Activated CD8-positive, alpha-beta T cell treated with anti-CD3 and anti-CD28 coated beads, Interleukin-2, amount 10 ng/mL, durations not matched to agents 7 days and 5 days (primary cell): ENCODE data around the gene FRMD5. TPM values are rescaled to one million over a fixed set of nuclear protein-coding genes. Genes with fewer than 3 reads are reported as not detected.
"Not testable (repeated sequence)": the region's sequence is repeated elsewhere in the genome, so short reads cannot be mapped to it uniquely, and the experiment has no call there.

Source experiments
- ATAC-seq: fragments of 150-1000 bp; cut with Tn5 transposase; one replicate; pipeline ENCODE4 v1.10.0; 2021; ENCODE audit warnings: moderate library complexity
- CTCF ChIA-PET: fragments of 350-600 bp; sonication (Branson Sonifier 250); formaldehyde crosslinking; loops from one replicate; lab custom pipeline; 2021; ENCODE audit warnings: antibody characterized with exemption; lab: Charles Lee
- POLR2A ChIA-PET: fragments of 350-600 bp; sonication (Branson Sonifier 250); formaldehyde crosslinking; loops from one replicate; lab custom pipeline; 2021; ENCODE audit warnings: antibody characterized with exemption; lab: Charles Lee
- DNase-seq: peaks from one replicate; pipeline ENCODE4 v3.0.0-alpha.2; 2020
- H3K27ac Mint-ChIP-seq: one replicate; pipeline ENCODE4 v1.8.0; 2021; ENCODE audit warnings: mild to moderate bottlenecking, mixed read lengths
- H3K27me3 Mint-ChIP-seq: one replicate; pipeline ENCODE4 v1.8.0; 2021; ENCODE audit warnings: low read depth, mixed read lengths
- H3K36me3 Mint-ChIP-seq: one replicate; pipeline ENCODE4 v1.8.0; 2021; ENCODE audit warnings: low read depth, mixed read lengths
- H3K4me1 Mint-ChIP-seq: one replicate; pipeline ENCODE4 v1.8.0; 2021; ENCODE audit warnings: low read depth, mixed read lengths
- H3K4me3 Mint-ChIP-seq: one replicate; pipeline ENCODE4 v1.8.0; 2021; ENCODE audit warnings: mild to moderate bottlenecking, mixed read lengths
- H3K9me3 Mint-ChIP-seq: one replicate; pipeline ENCODE4 v1.8.0; 2022; ENCODE audit warnings: mixed read lengths; ENCODE audit not compliant: insufficient read depth
- total RNA-seq, 2 experiments: library from RNA; stranded (reverse); gene quantifications; one replicate each; pipeline ENCODE4 v1.2.3, GENCODE V29; 2021

Gene FRMD5
- total RNA-seq, 2 experiments from 2014 or later, result not detected

- Mint-ChIP-seq H3K27ac (peak within 1 kb of the TSS; percentile 95), H3K9me3 (no peaks in the 10 kb centered on the region), H3K4me3 (peak within 1 kb of the TSS; percentile 85), H3K36me3 (peaks cover 49% of the 10 kb centered on the region), H3K27me3 (no peaks in the 10 kb centered on the region), H3K4me1 (peaks cover 58% of the 10 kb centered on the region)
- CTCF ChIA-PET, result interaction anchor here (1.4 to 2.3 kb wide), 2 partner anchors 13 to 50 kb away, joined by 3 to 11 read pairs; partner anchors contain the start of gene ELL3
- POLR2A ChIA-PET, result interaction anchor here (0.6 to 3.1 kb wide), 8 partner anchors 18 to 460 kb away, joined by 3 to 18 read pairs (median 5); partner anchors contain the start of genes ELL3, HYPK, PDIA3 and SERF2
- DNase-seq, result peak; percentile 88
- ATAC-seq, result peak; percentile 69
These were observed 368.3 kb downstream of the FRMD5 start, which contains the start of gene WDR76 for GRCh38 chr15:43826508-43827341. Gene WDR76, plus strand, starts transcription at chr15:43827002. Its CDS starts 31 bp downstream, at chr15:43827033.

- peak overlapping the region; percentile 95 for H3K27ac Mint-ChIP-seq
- H3K27me3 Mint-ChIP-seq, result no peaks in the 10 kb centered on the region
- H3K9me3 Mint-ChIP-seq, result no peaks in the 10 kb centered on the region
- peaks cover 51% of the 10 kb centered on the region for H3K36me3 Mint-ChIP-seq
- DNase-seq (no peak), ATAC-seq (no peak)
- POLR2A ChIA-PET, result interaction anchor here (2.0 to 3.1 kb wide), 2 partner anchors 25 to 49 kb away, joined by 9 to 18 read pairs; partner anchors contain the start of genes ELL3, HYPK and SERINC4
- peaks cover 60% of the 10 kb centered on the region for H3K4me1 Mint-ChIP-seq
- peak overlapping the region; percentile 85 for H3K4me3 Mint-ChIP-seq
- CTCF ChIA-PET, result interaction anchor here (2.0 to 2.3 kb wide), 2 partner anchors 26 to 50 kb away, joined by 8 to 11 read pairs; partner anchors contain the start of genes ELL3, HYPK and SERINC4
These were observed 369.0 kb downstream of the FRMD5 start for GRCh38 chr15:43826029-43826507.

- H3K27me3 Mint-ChIP-seq, H3K27ac Mint-ChIP-seq, H3K9me3 Mint-ChIP-seq, ATAC-seq, H3K4me3 Mint-ChIP-seq, DNase-seq: not testable (repeated sequence)
- ChIA-PET CTCF (interaction anchor here (2.0 to 2.3 kb wide), 2 partner anchors 25 to 49 kb away, joined by 8 to 11 read pairs; partner anchors contain the start of genes ELL3, HYPK and SERINC4), POLR2A (interaction anchor here (1.0 to 3.1 kb wide), 5 partner anchors 23 to 76 kb away, joined by 3 to 23 read pairs (median 11); partner anchors contain the start of genes ELL3, HYPK and SERINC4)
- peaks cover 47% of the 10 kb centered on the region for H3K36me3 Mint-ChIP-seq
- H3K4me1 Mint-ChIP-seq, result peaks cover 63% of the 10 kb centered on the region
These were observed 369.8 kb downstream of the FRMD5 start for GRCh38 chr15:43825305-43825704.

- H3K9me3 Mint-ChIP-seq, result no peaks in the 10 kb centered on the region
- CTCF ChIA-PET, result interaction anchor here (0.8 to 2.3 kb wide), 6 partner anchors 8 to 79 kb away, joined by 3 to 11 read pairs (median 4); partner anchors contain the start of genes ELL3, HYPK, PDIA3 and SERINC4
- peaks cover 60% of the 10 kb centered on the region for H3K4me1 Mint-ChIP-seq
These were observed 370.5 kb downstream of the FRMD5 start, which contains the start of gene MFAP1 for GRCh38 chr15:43824302-43825246. Gene MFAP1, minus strand, starts transcription at chr15:43824690. Its CDS starts 121 bp downstream, at chr15:43824569.

GRCh38 chr15:43821505-43821904 is 373.6 kb downstream of the FRMD5 start:
- H3K9me3 Mint-ChIP-seq, result no peaks in the 10 kb centered on the region
- H3K4me3 Mint-ChIP-seq, result peak overlapping the region; percentile 46
- ChIA-PET POLR2A (interaction anchor here (0.7 to 2.0 kb wide), 3 partner anchors 10 to 21 kb away, joined by 4 to 8 read pairs (median 5); partner anchors contain the start of genes HYPK and SERINC4), CTCF (interaction anchor here (2.6 kb wide), 1 partner anchor 11 kb away, joined by 6 read pairs; no protein-coding TSS in a partner anchor)
- no peaks in the 10 kb centered on the region for H3K27me3 Mint-ChIP-seq
- H3K36me3 Mint-ChIP-seq, result peaks cover 35% of the 10 kb centered on the region
- no peak for DNase-seq
- H3K27ac Mint-ChIP-seq, result peak overlapping the region; percentile 45
- H3K4me1 Mint-ChIP-seq, result peaks cover 54% of the 10 kb centered on the region
- ATAC-seq, result no peak

More at GRCh38 chr15:43824302-43825246, 370.5 kb downstream of the FRMD5 start, which contains the start of gene MFAP1:
- H3K27ac Mint-ChIP-seq, result peak within 1 kb of the TSS; percentile 96
- no peaks in the 10 kb centered on the region for H3K27me3 Mint-ChIP-seq
- POLR2A ChIA-PET, result interaction anchor here (0.6 to 3.1 kb wide), 15 partner anchors 14 to 606 kb away, joined by 3 to 23 read pairs (median 4); partner anchors contain the start of genes CTDSPL2, ELL3, HYPK and SERINC4
- H3K4me3 Mint-ChIP-seq, result peak within 1 kb of the TSS; percentile 89
- peak; percentile 96 for DNase-seq
- H3K36me3 Mint-ChIP-seq, result peaks cover 44% of the 10 kb centered on the region
- peak; percentile 82 for ATAC-seq

Other genes starting within 250 kb of the FRMD5 start
- gene GOLM2, start 93.4 kb upstream of the FRMD5 start, total RNA-seq, result 10 to 100 TPM; 39.8 to 47.0 TPM
- gene CTDSPL2, start 232.4 kb upstream of the FRMD5 start, total RNA-seq, result 10 to 100 TPM; 76.6 to 79.0 TPM